ENCODE results near the gene MYPN.
"Not testable (repeated sequence)": the region's sequence is repeated elsewhere in the genome, so short reads cannot be mapped to it uniquely, and the experiment has no call there.

Gene MYPN

GRCh38 chr10:68109331-68109730 lies at the start of gene MYPN:
Gene MYPN (plus strand): TSS chr10:68109488. CDS start chr10:68121439, 11,951 bp downstream.
- no peak for FAIRE-seq

- no peak for FAIRE-seq
Observed at GRCh38 chr10:68067029-68067428, 42.3 kb upstream of the MYPN start.

GRCh38 chr10:68067508-68067907 lies 41.8 kb upstream of the MYPN start:
- no peak for FAIRE-seq

GRCh38 chr10:68073631-68074030 lies 35.7 kb upstream of the MYPN start:
- FAIRE-seq = no peak

- FAIRE-seq = no peak
Observed at GRCh38 chr10:68074031-68074774, 35.1 kb upstream of the MYPN start.

GRCh38 chr10:68074775-68075549 lies 34.3 kb upstream of the MYPN start, which contains the start of gene HERC4:
Gene HERC4 (minus strand): TSS chr10:68075283. CDS start chr10:68073108, 2,175 bp downstream.
- no peak for FAIRE-seq

- FAIRE-seq = no peak
Observed at GRCh38 chr10:68075550-68076004, 33.7 kb upstream of the MYPN start.

GRCh38 chr10:68076081-68076480 lies 33.2 kb upstream of the MYPN start:
- FAIRE-seq = not testable (repeated sequence)

GRCh38 chr10:68077026-68077425 lies 32.3 kb upstream of the MYPN start:
- no peak for FAIRE-seq

GRCh38 chr10:68079434-68079833 lies 29.9 kb upstream of the MYPN start:
- no peak for FAIRE-seq

GRCh38 chr10:68080853-68081431 lies 28.3 kb upstream of the MYPN start:
- FAIRE-seq = no peak

- no peak for FAIRE-seq
Observed at GRCh38 chr10:68081916-68082315, 27.4 kb upstream of the MYPN start.

GRCh38 chr10:68082872-68083271 lies 26.4 kb upstream of the MYPN start:
- FAIRE-seq = no peak

- FAIRE-seq = no peak
Observed at GRCh38 chr10:68083953-68084352, 25.3 kb upstream of the MYPN start.

GRCh38 chr10:68084469-68084868 lies 24.8 kb upstream of the MYPN start:
- FAIRE-seq = no peak

- no peak for FAIRE-seq
Observed at GRCh38 chr10:68086011-68086410, 23.3 kb upstream of the MYPN start.

GRCh38 chr10:68086910-68087684 lies 22.2 kb upstream of the MYPN start:
- FAIRE-seq = no peak

- FAIRE-seq = no peak
Observed at GRCh38 chr10:68087685-68088401, 21.4 kb upstream of the MYPN start.

- FAIRE-seq = no peak
Observed at GRCh38 chr10:68088740-68089139, 20.5 kb upstream of the MYPN start.

GRCh38 chr10:68090586-68090985 lies 18.7 kb upstream of the MYPN start:
- FAIRE-seq = no peak

- no peak for FAIRE-seq
Observed at GRCh38 chr10:68092512-68092911, 16.8 kb upstream of the MYPN start.

GRCh38 chr10:68095153-68095552 lies 14.1 kb upstream of the MYPN start:
- no peak for FAIRE-seq
